ENCODE measurements around the gene SMYD1.
A peak's percentile ranks its signal among the peaks of the same experiment; 100 is the strongest.

The SMYD1 gene

GRCh38 chr2:88100489-88100858, 32.8 kb downstream of the SMYD1 start:
- TF ChIP-seq CTCF (IDR thresholded peaks at IDR 0.05; ENCODE audit: insufficient read depth, low read depth, low read length, missing control alignments), result no peak

DNA sequence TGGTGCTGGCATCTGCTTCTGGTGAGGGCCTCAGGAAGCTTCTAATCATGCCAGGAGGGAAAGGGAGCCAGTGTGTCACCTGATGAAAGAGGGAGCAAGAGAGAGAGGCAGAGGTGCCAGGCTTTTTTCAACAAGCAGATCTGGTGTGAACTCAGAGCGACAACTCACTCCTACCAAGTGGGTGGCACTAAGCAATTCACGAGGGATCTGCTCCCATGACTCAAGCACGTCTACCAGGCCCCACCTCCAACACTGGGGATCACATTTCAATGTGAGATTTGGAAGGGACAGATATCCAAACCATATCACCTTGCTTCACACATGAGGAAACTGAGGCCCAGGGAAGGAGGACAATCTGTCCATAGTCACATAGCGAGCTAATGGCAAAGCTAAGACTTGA, 41.2 kb downstream of the SMYD1 start:
- H3K4me3 ChIP-seq (ENCODE audit: low read depth, low read length), result no peak overlapping the region
- no peak for DNase-seq (ENCODE audit: low read depth)
- no peak for TF ChIP-seq CTCF (IDR thresholded peaks at IDR 0.05; ENCODE audit: insufficient read depth, low read depth, low read length, missing control alignments)

More at GRCh38 chr2:88100489-88100858, 32.8 kb downstream of the SMYD1 start:
- DNase-seq (ENCODE audit: low read depth), result no peak
- no peak overlapping the region for H3K4me3 ChIP-seq (ENCODE audit: low read depth, low read length)

DNA sequence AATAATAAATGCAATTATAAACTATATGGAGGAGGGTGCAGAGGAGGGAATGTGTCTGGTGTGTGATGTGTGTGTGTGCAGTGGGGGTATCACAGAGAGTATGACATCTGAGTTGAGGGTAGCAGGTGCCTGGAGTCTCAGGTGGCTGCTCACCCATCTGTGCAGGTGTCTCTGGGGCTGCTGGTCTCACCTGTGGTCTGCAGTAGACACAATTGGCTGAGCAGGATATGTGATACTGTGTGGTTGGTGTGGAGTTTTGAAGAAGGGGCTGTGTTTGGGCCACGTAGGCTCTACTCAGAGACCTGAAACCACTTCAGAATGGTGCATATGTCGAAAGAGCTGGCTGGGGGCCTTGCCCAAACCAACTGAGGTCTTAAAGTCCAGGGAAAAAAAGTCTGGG, 43.2 kb downstream of the SMYD1 start:
- DNase-seq (ENCODE audit: low read depth), result peak; percentile 1
- no peak overlapping the region for H3K4me3 ChIP-seq (ENCODE audit: low read depth, low read length)
- no peak for TF ChIP-seq CTCF (IDR thresholded peaks at IDR 0.05; ENCODE audit: insufficient read depth, low read depth, low read length, missing control alignments)

DNA sequence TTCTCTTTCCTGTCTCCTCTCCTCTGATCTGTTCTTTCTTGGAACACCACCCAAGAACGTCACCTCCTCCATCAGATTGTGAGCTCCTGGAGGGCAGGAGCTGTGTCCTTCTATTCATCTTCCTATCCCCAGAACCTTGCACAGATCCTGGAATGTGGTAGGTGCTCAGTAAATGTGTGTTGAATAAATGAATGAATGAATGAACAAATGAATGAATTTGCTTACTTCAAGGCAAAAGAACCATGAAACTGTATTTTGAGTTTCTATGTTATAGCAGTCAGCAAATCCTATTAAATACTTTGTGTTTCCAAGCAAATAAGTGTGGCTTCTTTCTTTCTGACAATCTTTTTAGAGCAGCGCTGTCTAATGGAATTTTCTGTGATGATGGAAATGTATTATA, 45.4 kb downstream of the SMYD1 start:
- H3K4me3 ChIP-seq (ENCODE audit: low read depth, low read length), result no peak overlapping the region
- DNase-seq (ENCODE audit: low read depth), result no peak
- no peak for TF ChIP-seq CTCF (IDR thresholded peaks at IDR 0.05; ENCODE audit: insufficient read depth, low read depth, low read length, missing control alignments)

- TF ChIP-seq CTCF (IDR thresholded peaks at IDR 0.05; ENCODE audit: insufficient read depth, low read depth, low read length, missing control alignments), result no peak
- no peak overlapping the region for H3K4me3 ChIP-seq (ENCODE audit: low read depth, low read length)
- no peak for DNase-seq (ENCODE audit: low read depth)
These were observed 47.3 kb downstream of the SMYD1 start for GRCh38 chr2:88114889-88115288.

GRCh38 chr2:88115825-88116518, 48.3 kb downstream of the SMYD1 start:
- H3K4me3 ChIP-seq (ENCODE audit: low read depth, low read length), result no peak overlapping the region
- DNase-seq (ENCODE audit: low read depth), result no peak
- no peak for TF ChIP-seq CTCF (IDR thresholded peaks at IDR 0.05; ENCODE audit: insufficient read depth, low read depth, low read length, missing control alignments)

All from GM12865 (cell line).